H1 (cell line): ENCODE data around the gene RNFT2.

Experiments used
- POLR2A ChIP-seq, 2 experiments: IDR thresholded peaks; 1 replicate in 1 of 2; 2 replicates in 1 of 2; pipeline ENCODE4 v1.6.1; 2011; ENCODE audit warnings: low read depth in 2 of 2, low read length in 2 of 2, mild to moderate bottlenecking in 2 of 2; ENCODE audit errors: control extremely low read depth in 1 of 2
- TF ChIP-seq, protein P1 (sequence below): IDR thresholded peaks from 2 replicates; pipeline ENCODE4 v1.6.1; 2011; ENCODE audit warnings: low read depth, mild to moderate bottlenecking, low read length; ENCODE audit not compliant: insufficient read depth

DNA sequence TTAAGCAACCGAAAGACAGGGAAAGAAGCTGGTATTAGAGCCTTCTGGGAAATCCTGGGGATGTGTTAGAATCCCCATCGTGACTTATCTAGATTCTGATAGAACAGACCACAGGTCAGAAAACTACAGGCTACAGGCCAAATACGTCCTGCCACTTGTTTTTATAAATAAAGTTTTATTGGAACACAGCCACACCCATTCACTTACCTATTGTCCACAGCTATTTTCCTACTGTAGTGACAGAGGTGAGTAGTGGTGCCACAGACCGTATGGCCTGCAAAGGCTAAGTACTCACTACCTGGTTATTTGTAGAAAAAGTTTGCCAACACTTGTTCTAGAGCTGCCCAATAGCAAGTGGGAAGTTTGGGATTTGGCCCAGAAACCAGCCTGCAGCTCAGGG, 89.3 kb downstream of the RNFT2 start:
- TF ChIP-seq POLR2A (IDR thresholded peaks at IDR 0.05; ENCODE audit: control extremely low read depth in 1 of 2, low read depth in 2 of 2, low read length in 2 of 2), result no peak
- TF ChIP-seq, protein P1, sequence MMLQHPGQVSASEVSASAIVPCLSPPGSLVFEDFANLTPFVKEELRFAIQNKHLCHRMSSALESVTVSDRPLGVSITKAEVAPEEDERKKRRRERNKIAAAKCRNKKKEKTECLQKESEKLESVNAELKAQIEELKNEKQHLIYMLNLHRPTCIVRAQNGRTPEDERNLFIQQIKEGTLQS, result no peak
